GM12873 (cell line): ENCODE results near the gene GRPEL2.

Experiments used
- TF ChIP-seq, protein P1 (sequence below): IDR thresholded peaks from 2 replicates; pipeline ENCODE4 v1.5.1; 2012; ENCODE audit warnings: low read depth, mild to moderate bottlenecking, moderate library complexity, low read length, control low read depth; ENCODE audit not compliant: insufficient read depth; ENCODE audit errors: missing control alignments

The GRPEL2 gene

DNA sequence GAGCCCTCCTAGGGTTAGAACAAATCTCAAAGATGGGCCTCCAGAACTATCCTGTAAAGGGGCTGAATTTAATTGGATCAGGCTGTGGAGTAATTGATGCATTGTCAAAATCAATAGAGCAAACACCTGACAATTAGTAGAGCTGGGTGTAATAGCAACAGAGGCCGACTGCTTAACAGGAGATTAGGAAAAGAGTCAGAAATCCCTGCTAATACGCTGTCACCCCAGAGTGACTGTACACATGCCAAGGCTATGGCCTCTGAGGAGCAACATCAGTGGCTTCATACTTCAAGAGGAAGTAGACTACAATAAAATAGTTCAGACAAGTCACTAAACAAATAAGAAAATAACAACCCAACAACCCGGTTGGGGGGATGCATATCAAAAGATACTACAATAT, 18.7 kb upstream of the GRPEL2 start:
- TF ChIP-seq, protein P1, sequence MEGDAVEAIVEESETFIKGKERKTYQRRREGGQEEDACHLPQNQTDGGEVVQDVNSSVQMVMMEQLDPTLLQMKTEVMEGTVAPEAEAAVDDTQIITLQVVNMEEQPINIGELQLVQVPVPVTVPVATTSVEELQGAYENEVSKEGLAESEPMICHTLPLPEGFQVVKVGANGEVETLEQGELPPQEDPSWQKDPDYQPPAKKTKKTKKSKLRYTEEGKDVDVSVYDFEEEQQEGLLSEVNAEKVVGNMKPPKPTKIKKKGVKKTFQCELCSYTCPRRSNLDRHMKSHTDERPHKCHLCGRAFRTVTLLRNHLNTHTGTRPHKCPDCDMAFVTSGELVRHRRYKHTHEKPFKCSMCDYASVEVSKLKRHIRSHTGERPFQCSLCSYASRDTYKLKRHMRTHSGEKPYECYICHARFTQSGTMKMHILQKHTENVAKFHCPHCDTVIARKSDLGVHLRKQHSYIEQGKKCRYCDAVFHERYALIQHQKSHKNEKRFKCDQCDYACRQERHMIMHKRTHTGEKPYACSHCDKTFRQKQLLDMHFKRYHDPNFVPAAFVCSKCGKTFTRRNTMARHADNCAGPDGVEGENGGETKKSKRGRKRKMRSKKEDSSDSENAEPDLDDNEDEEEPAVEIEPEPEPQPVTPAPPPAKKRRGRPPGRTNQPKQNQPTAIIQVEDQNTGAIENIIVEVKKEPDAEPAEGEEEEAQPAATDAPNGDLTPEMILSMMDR = no peak

DNA sequence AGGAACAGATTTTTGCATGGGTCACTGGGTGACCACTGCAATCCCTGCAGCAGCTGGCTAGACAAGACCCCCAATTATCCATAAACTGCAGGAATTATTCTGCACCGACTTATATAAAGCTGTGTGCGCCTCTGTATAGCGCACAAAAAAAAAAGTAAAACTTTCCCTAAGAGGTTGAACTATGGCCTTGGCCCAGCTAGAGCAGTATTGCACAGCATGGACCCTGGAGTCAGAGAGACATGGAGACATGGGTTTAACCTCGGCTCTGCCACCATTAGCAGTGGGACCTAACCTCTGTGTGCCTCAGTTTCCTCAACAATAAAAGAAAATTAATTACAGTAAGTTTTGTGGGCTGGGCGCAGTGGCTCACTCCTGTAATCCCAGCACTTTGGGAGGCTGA, 17.1 kb upstream of the GRPEL2 start:
- TF ChIP-seq, protein P1 = no peak

DNA sequence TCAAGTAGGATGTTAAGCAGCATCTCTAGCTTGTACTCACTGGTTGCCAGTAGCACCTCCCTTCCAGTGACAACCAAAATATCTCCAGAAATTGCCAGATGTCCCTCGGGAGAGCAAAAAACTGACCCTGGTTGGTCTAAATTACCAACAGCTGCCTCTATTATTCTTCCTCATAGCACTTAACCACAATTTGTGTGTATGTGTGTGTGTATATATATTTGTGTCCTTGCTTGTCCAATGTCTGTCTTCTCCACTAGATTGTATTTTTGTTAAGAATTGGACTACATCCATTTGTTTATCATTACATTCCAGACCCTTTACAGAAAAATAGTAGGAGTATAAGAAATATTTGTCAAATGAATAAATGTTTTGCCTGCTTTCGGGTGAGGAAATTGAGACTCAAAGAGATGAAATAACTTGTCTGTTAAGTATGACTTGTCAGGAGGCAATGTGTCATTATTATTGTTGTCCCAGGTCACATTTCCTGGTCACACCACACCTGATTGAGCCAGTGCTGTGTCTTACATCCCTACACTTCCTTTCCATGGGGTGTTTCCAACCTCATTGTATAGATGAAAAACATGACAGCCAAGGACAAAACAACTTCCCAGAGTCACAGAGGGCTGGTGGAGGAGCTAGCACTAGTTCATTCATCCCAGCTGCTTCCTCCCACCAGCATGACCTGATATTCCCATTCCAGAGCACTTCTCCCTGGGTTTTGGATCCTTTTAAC, 11.4 kb upstream of the GRPEL2 start:
- TF ChIP-seq, protein P1 = no peak

DNA sequence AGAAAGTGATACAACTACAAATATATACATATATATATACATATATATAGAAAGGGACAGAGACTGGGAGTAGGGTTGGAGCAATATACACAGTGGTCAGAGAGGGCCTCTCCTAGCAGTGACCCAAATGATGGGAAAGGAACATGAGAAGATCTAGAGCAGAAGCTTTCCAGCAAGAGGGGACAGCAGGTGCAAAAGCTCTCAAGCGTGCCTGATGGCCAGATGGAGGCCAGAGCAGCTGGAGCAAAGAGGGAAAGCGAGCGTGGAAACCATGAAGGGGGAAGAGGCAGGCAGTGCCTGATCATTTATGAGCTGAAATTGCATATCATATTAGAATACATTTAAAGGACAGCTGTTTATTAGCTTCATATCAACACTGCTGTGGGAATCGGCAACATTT, 7.6 kb upstream of the GRPEL2 start:
- TF ChIP-seq, protein P1 = no peak

DNA sequence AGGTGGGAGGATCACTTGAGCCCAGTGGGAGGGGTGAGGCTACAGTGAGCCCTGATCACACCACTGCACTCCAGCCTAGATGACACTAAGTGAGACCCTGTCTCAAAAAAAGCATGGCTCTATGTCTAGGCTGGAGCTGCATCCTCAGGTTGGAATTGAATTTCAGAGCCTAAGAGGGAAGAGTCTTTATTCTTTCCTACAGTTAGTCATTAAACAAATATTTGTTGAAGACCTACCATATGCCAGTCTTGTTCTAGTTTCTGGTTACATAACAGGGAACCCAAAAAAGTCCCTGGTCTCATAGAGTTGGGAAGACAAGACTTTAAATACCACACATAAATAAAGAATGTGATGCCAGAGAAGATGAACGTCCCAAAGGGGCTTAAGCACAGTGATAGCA, 6.9 kb upstream of the GRPEL2 start:
- TF ChIP-seq, protein P1 = no peak

DNA sequence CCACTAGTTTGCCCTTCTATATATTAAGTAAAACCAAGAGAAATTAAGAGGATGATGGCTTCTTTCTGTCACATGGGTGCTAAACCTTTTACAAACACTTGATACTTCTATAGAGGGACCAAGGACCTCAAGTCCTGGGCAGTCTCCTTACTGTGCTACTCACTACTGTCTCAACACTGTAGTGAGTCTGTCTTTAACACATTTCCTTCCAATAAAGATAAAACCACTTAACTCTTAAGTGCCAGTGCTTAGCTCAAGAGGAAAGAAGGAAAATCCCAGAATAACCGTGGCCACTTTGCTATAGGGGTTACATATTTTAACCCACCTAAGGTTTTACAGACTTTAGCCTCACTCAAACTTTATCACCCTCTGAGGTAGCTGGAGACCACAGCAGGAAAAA, 4.4 kb upstream of the GRPEL2 start:
- TF ChIP-seq, protein P1 = no peak

DNA sequence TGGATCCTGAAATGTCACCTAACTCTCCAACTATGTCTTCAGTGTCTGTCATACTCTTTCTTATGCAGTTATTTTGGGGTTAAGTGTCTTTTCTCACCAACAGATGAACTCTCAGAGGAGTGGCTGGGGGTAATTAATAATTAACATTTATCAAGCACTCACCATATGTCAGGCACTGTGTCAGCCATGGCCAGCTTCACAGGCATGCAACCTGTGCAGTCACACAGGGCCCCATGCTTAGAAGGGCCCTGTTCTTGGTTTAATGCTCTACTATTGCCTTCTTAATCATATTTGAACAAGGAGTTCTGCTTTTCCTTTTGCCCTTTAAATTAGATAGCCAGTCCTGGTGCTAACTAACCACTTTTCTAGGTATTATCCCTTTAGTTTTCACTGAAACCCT, 3.4 kb upstream of the GRPEL2 start:
- TF ChIP-seq, protein P1 = no peak
